Neural cell (in vitro differentiated cells): Measurements from ENCODE around the gene FILIP1.

Experiments
- CTCF ChIP-seq: fragments of 450-650 bp; IDR thresholded peaks from 2 replicates; pipeline ENCODE4 v1.5.1; 2014; ENCODE audit warnings: antibody characterized with exemption, mild to moderate bottlenecking, moderate library complexity; ENCODE audit not compliant: poor library complexity, severe bottlenecking
- EZH2 ChIP-seq: fragments of 200-600, 300-800 bp; shearing (Covaris generic), sonication (generic); IDR thresholded peaks from 2 replicates; pipeline ENCODE4 v1.6.1; 2014; ENCODE audit warnings: antibody characterized with exemption, low read length, borderline replicate concordance, mild to moderate bottlenecking; ENCODE audit not compliant: insufficient read depth, poor library complexity, severe bottlenecking
- MXI1 ChIP-seq: fragments of 450-650 bp; conservative IDR thresholded peaks from 2 replicates; pipeline ENCODE4 v1.6.1; 2014; ENCODE audit warnings: antibody characterized with exemption, mild to moderate bottlenecking; ENCODE audit not compliant: poor library complexity, severe bottlenecking
- POLR2AphosphoS5 ChIP-seq: IDR thresholded peaks from 2 replicates; pipeline ENCODE4 v1.6.1; 2012
- RAD21 ChIP-seq: fragments of 450-650 bp; conservative IDR thresholded peaks from 2 replicates; pipeline ENCODE4 v1.6.1; 2014; ENCODE audit warnings: antibody characterized with exemption, mild to moderate bottlenecking, moderate library complexity

- TF ChIP-seq CTCF (peak; percentile 54), MXI1 (no peak), POLR2AphosphoS5 (no peak), RAD21 (peak; percentile 68), EZH2 (no peak)
These were observed 125.3 kb downstream of the FILIP1 start for GRCh38 chr6:75368151-75368779.
